Activated CD8-positive, alpha-beta T cell treated with anti-CD3 and anti-CD28 coated beads, Interleukin-2, amount 10 ng/mL, durations not matched to agents 7 days and 5 days (primary cell): ENCODE measurements around the gene GKAP1. TPM values are rescaled to one million over a fixed set of nuclear protein-coding genes. Genes with fewer than 3 reads are reported as not detected.
"Not testable (repeated sequence)": the region's sequence is repeated elsewhere in the genome, so short reads cannot be mapped to it uniquely, and the experiment has no call there.

ENCODE experiments used
- ATAC-seq: fragments of 150-1000 bp; cut with Tn5 transposase; one replicate; pipeline ENCODE4 v1.10.0; 2021; ENCODE audit warnings: moderate library complexity
- CTCF ChIA-PET: fragments of 350-600 bp; sonication (Branson Sonifier 250); formaldehyde crosslinking; loops from one replicate; lab custom pipeline; 2021; ENCODE audit warnings: antibody characterized with exemption; lab: Charles Lee
- POLR2A ChIA-PET: fragments of 350-600 bp; sonication (Branson Sonifier 250); formaldehyde crosslinking; loops from one replicate; lab custom pipeline; 2021; ENCODE audit warnings: antibody characterized with exemption; lab: Charles Lee
- DNase-seq: peaks from one replicate; pipeline ENCODE4 v3.0.0-alpha.2; 2020
- H3K27ac Mint-ChIP-seq: one replicate; pipeline ENCODE4 v1.8.0; 2021; ENCODE audit warnings: mild to moderate bottlenecking, mixed read lengths
- H3K27me3 Mint-ChIP-seq: one replicate; pipeline ENCODE4 v1.8.0; 2021; ENCODE audit warnings: low read depth, mixed read lengths
- H3K36me3 Mint-ChIP-seq: one replicate; pipeline ENCODE4 v1.8.0; 2021; ENCODE audit warnings: low read depth, mixed read lengths
- H3K4me1 Mint-ChIP-seq: one replicate; pipeline ENCODE4 v1.8.0; 2021; ENCODE audit warnings: low read depth, mixed read lengths
- H3K4me3 Mint-ChIP-seq: one replicate; pipeline ENCODE4 v1.8.0; 2021; ENCODE audit warnings: mild to moderate bottlenecking, mixed read lengths
- H3K9me3 Mint-ChIP-seq: one replicate; pipeline ENCODE4 v1.8.0; 2022; ENCODE audit warnings: mixed read lengths; ENCODE audit not compliant: insufficient read depth
- total RNA-seq, 2 experiments: library from RNA; stranded (reverse); gene quantifications; one replicate each; pipeline ENCODE4 v1.2.3, GENCODE V29; 2021

Gene GKAP1
- total RNA-seq, 2 experiments from 2014 or later, result 1.8 to 2.4 TPM

- no peaks in the 10 kb centered on the region for H3K36me3 Mint-ChIP-seq
- no peak overlapping the region for H3K4me3 Mint-ChIP-seq
- no peak for ATAC-seq
- H3K27ac Mint-ChIP-seq, result no peak overlapping the region
- H3K9me3 Mint-ChIP-seq, result no peaks in the 10 kb centered on the region
- ChIA-PET POLR2A (interaction anchor here (1.4 to 1.9 kb wide), 2 partner anchors 15 kb away, joined by 4 to 5 read pairs; partner anchors contain the start of gene UBQLN1), CTCF (no interaction called here)
- H3K4me1 Mint-ChIP-seq, result no peaks in the 10 kb centered on the region
- no peak for DNase-seq
- H3K27me3 Mint-ChIP-seq, result peaks cover 2% of the 10 kb centered on the region
These were observed 94.7 kb downstream of the GKAP1 start for GRCh38 chr9:83722726-83723495.

- Mint-ChIP-seq H3K36me3 (no peaks in the 10 kb centered on the region), H3K4me1 (no peaks in the 10 kb centered on the region), H3K27me3 (peaks cover 2% of the 10 kb centered on the region), H3K4me3 (no peak overlapping the region), H3K27ac (no peak overlapping the region), H3K9me3 (no peaks in the 10 kb centered on the region)
- ChIA-PET POLR2A (interaction anchor here (1.9 kb wide), 1 partner anchor 14 kb away, joined by 4 read pairs; the partner anchor contains the start of gene UBQLN1), CTCF (no interaction called here)
- ATAC-seq (no peak), DNase-seq (no peak)
These were observed 96.1 kb downstream of the GKAP1 start for GRCh38 chr9:83721509-83721908.

GRCh38 chr9:83715794-83716193 is 101.8 kb downstream of the GKAP1 start:
- H3K27me3 Mint-ChIP-seq, result no peaks in the 10 kb centered on the region

GRCh38 chr9:83715221-83715620 is 102.3 kb downstream of the GKAP1 start:
- ChIA-PET POLR2A (no interaction called here), CTCF (interaction anchor here (0.6 to 1.9 kb wide), 2 partner anchors 50 to 95 kb away, joined by 3 to 4 read pairs; no protein-coding TSS in a partner anchor)
- ATAC-seq (no peak), DNase-seq (no peak)
- H3K36me3 Mint-ChIP-seq, result no peaks in the 10 kb centered on the region
- H3K27me3 Mint-ChIP-seq, result no peaks in the 10 kb centered on the region
- H3K9me3 Mint-ChIP-seq, result no peaks in the 10 kb centered on the region
- H3K4me1 Mint-ChIP-seq, result no peaks in the 10 kb centered on the region
- no peak overlapping the region for H3K27ac Mint-ChIP-seq
- no peak overlapping the region for H3K4me3 Mint-ChIP-seq

More at GRCh38 chr9:83715794-83716193, 101.8 kb downstream of the GKAP1 start:
- no peaks in the 10 kb centered on the region for H3K36me3 Mint-ChIP-seq
- no peaks in the 10 kb centered on the region for H3K4me1 Mint-ChIP-seq
- ChIA-PET CTCF (interaction anchor here (1.9 kb wide), 1 partner anchor 95 kb away, joined by 4 read pairs; no protein-coding TSS in a partner anchor), POLR2A (no interaction called here)
- ATAC-seq, result no peak
- no peak for DNase-seq
- H3K4me3 Mint-ChIP-seq, result no peak overlapping the region
- no peaks in the 10 kb centered on the region for H3K9me3 Mint-ChIP-seq
- no peak overlapping the region for H3K27ac Mint-ChIP-seq

GRCh38 chr9:83714329-83714728 is 103.2 kb downstream of the GKAP1 start:
- CTCF ChIA-PET, result interaction anchor here (1.9 kb wide), 1 partner anchor 94 kb away, joined by 4 read pairs; no protein-coding TSS in a partner anchor
- ATAC-seq, result no peak
- Mint-ChIP-seq H3K27ac (no peak overlapping the region), H3K4me3 (no peak overlapping the region), H3K36me3 (no peaks in the 10 kb centered on the region), H3K27me3 (no peaks in the 10 kb centered on the region), H3K9me3 (no peaks in the 10 kb centered on the region), H3K4me1 (peaks cover 1% of the 10 kb centered on the region)
- POLR2A ChIA-PET, result no interaction called here
- DNase-seq, result no peak

GRCh38 chr9:83708515-83709158 is 108.9 kb downstream of the GKAP1 start:
- CTCF ChIA-PET, result interaction anchor here (0.6 to 3.4 kb wide), 14 partner anchors 9 to 373 kb away, joined by 3 to 14 read pairs (median 4); partner anchors contain the start of gene IDNK

GRCh38 chr9:83707768-83708514 is 109.6 kb downstream of the GKAP1 start, which contains the start of gene UBQLN1:
Gene UBQLN1 (minus strand): TSS chr9:83707958. CDS start chr9:83707679, 279 bp downstream.
- Mint-ChIP-seq H3K27me3 (no peaks in the 10 kb centered on the region), H3K27ac (peak within 1 kb of the TSS; percentile 99), H3K36me3 (peaks cover 26% of the 10 kb centered on the region), H3K9me3 (no peaks in the 10 kb centered on the region), H3K4me1 (peaks cover 33% of the 10 kb centered on the region), H3K4me3 (peak within 1 kb of the TSS; percentile 78)
- peak; percentile 86 for ATAC-seq
- ChIA-PET POLR2A (interaction anchor here (0.6 to 3.2 kb wide), 29 partner anchors 8 to 298 kb away, joined by 3 to 38 read pairs (median 5); partner anchors contain the start of genes HNRNPK, IDNK, KIF27 and RMI1), CTCF (interaction anchor here (0.6 to 3.4 kb wide), 10 partner anchors 10 to 213 kb away, joined by 3 to 14 read pairs (median 6); partner anchors contain the start of gene IDNK)
- DNase-seq, result peak; percentile 93

More at GRCh38 chr9:83708515-83709158, 108.9 kb downstream of the GKAP1 start:
- no peaks in the 10 kb centered on the region for H3K27me3 Mint-ChIP-seq
- peak overlapping the region; percentile 78 for H3K4me3 Mint-ChIP-seq
- H3K27ac Mint-ChIP-seq, result peak overlapping the region; percentile 99
- ATAC-seq (peak; percentile 16), DNase-seq (peak; percentile 70)
- H3K36me3 Mint-ChIP-seq, result peaks cover 24% of the 10 kb centered on the region
- POLR2A ChIA-PET, result interaction anchor here (0.6 to 3.2 kb wide), 23 partner anchors 9 to 297 kb away, joined by 3 to 38 read pairs (median 5); partner anchors contain the start of genes HNRNPK, IDNK, KIF27 and RMI1
- no peaks in the 10 kb centered on the region for H3K9me3 Mint-ChIP-seq
- peaks cover 32% of the 10 kb centered on the region for H3K4me1 Mint-ChIP-seq

- POLR2A ChIA-PET, result interaction anchor here (0.9 to 3.2 kb wide), 21 partner anchors 9 to 589 kb away, joined by 3 to 38 read pairs (median 5); partner anchors contain the start of genes HNRNPK, IDNK, KIF27 and RMI1
These were observed 110.1 kb downstream of the GKAP1 start for GRCh38 chr9:83707518-83707767.

GRCh38 chr9:83706676-83707517 is 110.7 kb downstream of the GKAP1 start:
- ATAC-seq (peak; percentile 45), DNase-seq (peak; percentile 82)
- ChIA-PET CTCF (interaction anchor here (0.5 to 3.4 kb wide), 7 partner anchors 27 to 477 kb away, joined by 3 to 14 read pairs (median 5); partner anchors contain the start of gene IDNK), POLR2A (interaction anchor here (0.9 to 3.2 kb wide), 20 partner anchors 8 to 589 kb away, joined by 3 to 38 read pairs (median 6); partner anchors contain the start of genes HNRNPK, IDNK, KIF27 and RMI1)
- H3K9me3 Mint-ChIP-seq, result no peaks in the 10 kb centered on the region
- H3K27ac Mint-ChIP-seq, result peak overlapping the region; percentile 99
- peak overlapping the region; percentile 78 for H3K4me3 Mint-ChIP-seq
- peaks cover 38% of the 10 kb centered on the region for H3K4me1 Mint-ChIP-seq
- no peaks in the 10 kb centered on the region for H3K27me3 Mint-ChIP-seq
- peaks cover 27% of the 10 kb centered on the region for H3K36me3 Mint-ChIP-seq

More at GRCh38 chr9:83707518-83707767, 110.1 kb downstream of the GKAP1 start:
- Mint-ChIP-seq H3K36me3 (peaks cover 27% of the 10 kb centered on the region), H3K4me1 (peaks cover 36% of the 10 kb centered on the region), H3K4me3 (peak overlapping the region; percentile 78), H3K27me3 (no peaks in the 10 kb centered on the region), H3K9me3 (no peaks in the 10 kb centered on the region), H3K27ac (peak overlapping the region; percentile 99)
- CTCF ChIA-PET, result interaction anchor here (1.2 to 3.4 kb wide), 6 partner anchors 11 to 87 kb away, joined by 5 to 14 read pairs (median 10); partner anchors contain the start of gene IDNK
- DNase-seq (no peak), ATAC-seq (no peak)

GRCh38 chr9:83705219-83705651 is 112.3 kb downstream of the GKAP1 start:
- POLR2A ChIA-PET, H3K27me3 Mint-ChIP-seq, H3K9me3 Mint-ChIP-seq, DNase-seq, ATAC-seq: not testable (repeated sequence)
- Mint-ChIP-seq H3K4me3 (peak overlapping the region; percentile 78), H3K4me1 (peaks cover 47% of the 10 kb centered on the region), H3K36me3 (peaks cover 27% of the 10 kb centered on the region), H3K27ac (peak overlapping the region; percentile 99)
- CTCF ChIA-PET, result interaction anchor here (1.0 kb wide), 1 partner anchor 109 kb away, joined by 3 read pairs; no protein-coding TSS in a partner anchor
